NCI-H2227 (cell line): ENCODE data around the gene AARSD1.
"Not testable (repeated sequence)": the region's sequence is repeated elsewhere in the genome, so short reads cannot be mapped to it uniquely, and the experiment has no call there.

ENCODE experiments used
- DNase-seq: peaks from one replicate; lab custom pipeline; 2025; ENCODE audit not compliant: unreplicated experiment; lab: John Stamatoyannopoulos, UW

The AARSD1 gene

GRCh38 chr17:42980766-42981397, 16.6 kb upstream of the AARSD1 start:
- peak; percentile 61 for DNase-seq

- DNase-seq, result peak; percentile 95
Measured at GRCh38 chr17:42980274-42980765, 16.1 kb upstream of the AARSD1 start, which contains the start of gene RUNDC1. TSS of gene RUNDC1 (plus strand) at chr17:42980565. CDS start at chr17:42980577, 12 bp downstream.

- DNase-seq, result peak; percentile 80
Measured at GRCh38 chr17:42979511-42980273, 15.4 kb upstream of the AARSD1 start, which contains the start of gene PTGES3L. TSS of gene PTGES3L (minus strand) at chr17:42980080. CDS start at chr17:42980053, 27 bp downstream.

GRCh38 chr17:42975701-42976100, 11.4 kb upstream of the AARSD1 start:
- DNase-seq, result not testable (repeated sequence)

- DNase-seq, result no peak
Measured at GRCh38 chr17:42975265-42975664, 11.0 kb upstream of the AARSD1 start.

- not testable (repeated sequence) for DNase-seq
Measured at GRCh38 chr17:42973323-42973722, 9.1 kb upstream of the AARSD1 start.

- DNase-seq, result no peak
Measured at GRCh38 chr17:42971589-42971988, 7.3 kb upstream of the AARSD1 start.

- DNase-seq, result peak; percentile 9
Measured at GRCh38 chr17:42969001-42969581, 4.8 kb upstream of the AARSD1 start.

- no peak for DNase-seq
Measured at GRCh38 chr17:42967925-42968324, 3.7 kb upstream of the AARSD1 start.

GRCh38 chr17:42953669-42954068, 10.6 kb downstream of the AARSD1 start:
- DNase-seq, result no peak

GRCh38 chr17:42950044-42950783, 14.0 kb downstream of the AARSD1 start:
- DNase-seq, result no peak

- DNase-seq, result no peak
Measured at GRCh38 chr17:42946812-42947211, 17.4 kb downstream of the AARSD1 start.

GRCh38 chr17:42944211-42944610, 20.0 kb downstream of the AARSD1 start:
- DNase-seq, result no peak

- DNase-seq, result peak; percentile 74
Measured at GRCh38 chr17:42937712-42938596, 26.3 kb downstream of the AARSD1 start.

- no peak for DNase-seq
Measured at GRCh38 chr17:42929497-42929844, 34.8 kb downstream of the AARSD1 start.

GRCh38 chr17:42928714-42929496, 35.3 kb downstream of the AARSD1 start:
- DNase-seq, result peak; percentile 23

- DNase-seq, result no peak
Measured at GRCh38 chr17:42924891-42925290, 39.4 kb downstream of the AARSD1 start.

- not testable (repeated sequence) for DNase-seq
Measured at GRCh38 chr17:42923472-42923871, 40.8 kb downstream of the AARSD1 start.

- no peak for DNase-seq
Measured at GRCh38 chr17:42922294-42922693, 42.0 kb downstream of the AARSD1 start.
